SK-N-SH (cell line): Measurements from ENCODE around the gene CLEC3B. TPM values are rescaled to one million over a fixed set of nuclear protein-coding genes. Genes with fewer than 3 reads are reported as not detected.

ENCODE experiments used
- CTCF ChIA-PET: fragments of 300-600, 350-600 bp; formaldehyde crosslinking; extraction: SDS; loops from one replicate; lab custom pipeline; 2021; lab: Yijun Ruan, JAX
- POLR2A ChIA-PET: fragments of 350-600 bp; sonication (Branson Sonifier 250); formaldehyde crosslinking; extraction: SDS; loops from one replicate; lab custom pipeline; 2020; ENCODE audit warnings: antibody characterized with exemption, inconsistent platforms; lab: Yijun Ruan, JAX
- DNase-seq: peaks from one replicate; pipeline ENCODE4 v3.0.0; 2012
- H2AFZ ChIP-seq: fragments of 200-600 bp; sonication (generic); 2 replicates; pipeline ENCODE4 v1.8.1; 2016; ENCODE audit warnings: antibody characterized with exemption, mild to moderate bottlenecking, low read depth
- H3F3A ChIP-seq: fragments of 200-600 bp; sonication (generic); replicated peaks from 2 replicates; pipeline ENCODE3; 2016; ENCODE audit warnings: antibody characterized with exemption, mild to moderate bottlenecking; ENCODE audit not compliant: insufficient read depth
- H3K27ac ChIP-seq, 2 experiments: fragments of 200-500 bp in 1 of 2; fragments of 200-600 bp in 1 of 2; sonication (Bioruptor generic) in 1 of 2; sonication (generic), shearing (Covaris generic) in 1 of 2; 2 replicates each; pipeline versions ENCODE4 v1.5.1 to v1.6.1; 2014 to 2016; ENCODE audit warnings: low read depth in 2 of 2, inconsistent platforms in 1 of 2, low read length in 1 of 2, mild to moderate bottlenecking in 1 of 2, mixed read lengths in 1 of 2
- H3K27me3 ChIP-seq: fragments of 200-600 bp; sonication (generic), shearing (Covaris generic); 2 replicates; pipeline ENCODE4 v1.6.1; 2016; ENCODE audit warnings: mixed run types; ENCODE audit not compliant: insufficient read depth
- H3K36me3 ChIP-seq, 2 experiments: fragments of 200-500 bp in 1 of 2; fragments of 200-600 bp in 1 of 2; sonication (Bioruptor generic) in 1 of 2; sonication (generic) in 1 of 2; replicated peaks in 1 of 2; 2 replicates each; pipeline versions ENCODE3 to v1.5.1; 2014 to 2016; ENCODE audit warnings: low read length in 1 of 2, mild to moderate bottlenecking in 1 of 2; ENCODE audit not compliant: insufficient read depth in 2 of 2, control insufficient read depth in 1 of 2
- H3K4me1 ChIP-seq, 2 experiments: fragments of 200-500 bp in 1 of 2; fragments of 200-600 bp in 1 of 2; sonication (Bioruptor generic) in 1 of 2; sonication (generic), shearing (Covaris generic) in 1 of 2; 2 replicates each; pipeline versions ENCODE4 v1.5.1 to v1.6.1; 2014 to 2016; ENCODE audit warnings: low read depth in 1 of 2, low read length in 1 of 2, mixed run types in 1 of 2; ENCODE audit not compliant: insufficient read depth in 2 of 2, control insufficient read depth in 1 of 2
- H3K4me2 ChIP-seq: fragments of 200-600 bp; sonication (generic), shearing (Covaris generic); 2 replicates; pipeline ENCODE4 v1.6.1; 2017; ENCODE audit warnings: mixed run types
- H3K4me3 ChIP-seq, 2 experiments: fragments of 200-500 bp in 1 of 2; fragments of 200-600 bp in 1 of 2; sonication (Bioruptor generic) in 1 of 2; sonication (generic), shearing (Covaris generic) in 1 of 2; 2 replicates each; pipeline versions ENCODE4 v1.5.1 to v1.8.1; 2014 to 2016; ENCODE audit warnings: low read depth in 2 of 2, inconsistent platforms in 1 of 2, low read length in 1 of 2, mild to moderate bottlenecking in 1 of 2, mixed read lengths in 1 of 2, moderate library complexity in 1 of 2
- H3K79me2 ChIP-seq: fragments of 200-600 bp; sonication (generic); 2 replicates; pipeline ENCODE4 v1.8.1; 2017; ENCODE audit warnings: mild to moderate bottlenecking; ENCODE audit not compliant: insufficient read depth
- H3K9ac ChIP-seq: fragments of 200-600 bp; sonication (generic); 2 replicates; pipeline ENCODE4 v1.6.1; 2017; ENCODE audit warnings: mixed run types
- H3K9me2 ChIP-seq: fragments of 200-600 bp; sonication (generic); 2 replicates; pipeline ENCODE4 v1.6.1; 2017; ENCODE audit warnings: mixed run types
- H3K9me3 ChIP-seq: fragments of 200-600 bp; sonication (generic); 2 replicates; pipeline ENCODE4 v1.6.1; 2017; ENCODE audit warnings: mixed run types, mild to moderate bottlenecking, moderate library complexity
- H4K20me1 ChIP-seq: fragments of 200-600 bp; sonication (generic); 2 replicates; pipeline ENCODE4 v1.6.1; 2017; ENCODE audit warnings: mild to moderate bottlenecking, mixed run types; ENCODE audit not compliant: insufficient read depth
- CTCF ChIP-seq: fragments of 200-600 bp; sonication (generic); IDR thresholded peaks from 2 replicates; pipeline ENCODE4 v1.6.1; 2017; ENCODE audit warnings: antibody characterized with exemption, mild to moderate bottlenecking, moderate library complexity
- FOXJ3 ChIP-seq: sonication (generic); formaldehyde crosslinking; IDR thresholded peaks from 2 replicates; pipeline ENCODE4 v1.5.1; 2020; ENCODE audit warnings: mild to moderate bottlenecking, missing genetic modification reagents
- FOXM1 ChIP-seq: IDR thresholded peaks from 2 replicates; pipeline ENCODE4 v1.4.0; 2012; ENCODE audit warnings: low read depth, mild to moderate bottlenecking
- GATA2 ChIP-seq: sonication (generic); formaldehyde crosslinking; IDR thresholded peaks from 2 replicates; pipeline ENCODE4 v1.5.0; 2020; ENCODE audit warnings: mild to moderate bottlenecking, missing genetic modification reagents
- MEF2A ChIP-seq: IDR thresholded peaks from 2 replicates; pipeline ENCODE4 v1.4.0; 2012; ENCODE audit warnings: low read depth, borderline replicate concordance
- MXI1 ChIP-seq: IDR thresholded peaks from 2 replicates; pipeline ENCODE4 v1.6.1; 2012; ENCODE audit warnings: mild to moderate bottlenecking, low read depth, low read length, improper control_type of control experiment
- POLR2AphosphoS5 ChIP-seq: IDR thresholded peaks from 2 replicates; pipeline ENCODE4 v1.6.1; 2012; ENCODE audit warnings: low read depth, low read length
- RFX5 ChIP-seq: IDR thresholded peaks from 2 replicates; pipeline ENCODE4 v1.6.1; 2012; ENCODE audit warnings: mild to moderate bottlenecking, improper control_type of control experiment, low read length
- SMC3 ChIP-seq: IDR thresholded peaks from 2 replicates; pipeline ENCODE4 v1.6.1; 2012; ENCODE audit warnings: low read depth, low read length, improper control_type of control experiment
- TEAD4 ChIP-seq: IDR thresholded peaks from 2 replicates; pipeline ENCODE4 v1.4.0; 2012; ENCODE audit warnings: mild to moderate bottlenecking, borderline replicate concordance; ENCODE audit not compliant: insufficient read depth
- WGBS: methylation state at CpG from one replicate; pipeline ENCODE4 v1.1.6; 2017; ENCODE audit warnings: low lambda C conversion rate; 5-methylcytosine and 5-hydroxymethylcytosine counted together
- polyA plus RNA-seq, 3 experiments: library from polyadenylated mRNA; depleted of rRNA; stranded (reverse); fragments of >200 nt; gene quantifications; 2 replicates each; pipeline ENCODE4 v1.2.3, GENCODE V29; 2012
- TF ChIP-seq, protein P1 (sequence below): IDR thresholded peaks from 2 replicates; pipeline ENCODE4 v1.6.1; 2012; ENCODE audit warnings: mild to moderate bottlenecking, low read depth, low read length, moderate library complexity
- TF ChIP-seq, protein P2 (sequence below): IDR thresholded peaks from 2 replicates; pipeline ENCODE4; 2012
- TF ChIP-seq, protein P3 (sequence below): fragments of 150-350 bp; IDR thresholded peaks from 2 replicates; pipeline ENCODE4 v1.6.1; 2016; ENCODE audit warnings: mild to moderate bottlenecking, low read depth, low read length
- TF ChIP-seq, protein P4 (sequence below): IDR thresholded peaks from 2 replicates; pipeline ENCODE4 v1.4.0; 2012; ENCODE audit warnings: low read depth, borderline replicate concordance

CLEC3B gene
- polyA plus RNA-seq, 1 of the 3 experiments (the other 2 are of a cell fraction): 0.46 TPM

- no peak overlapping the region for H3K9ac ChIP-seq
- H3K4me2 ChIP-seq: no peak overlapping the region
- TF ChIP-seq, protein P1, sequence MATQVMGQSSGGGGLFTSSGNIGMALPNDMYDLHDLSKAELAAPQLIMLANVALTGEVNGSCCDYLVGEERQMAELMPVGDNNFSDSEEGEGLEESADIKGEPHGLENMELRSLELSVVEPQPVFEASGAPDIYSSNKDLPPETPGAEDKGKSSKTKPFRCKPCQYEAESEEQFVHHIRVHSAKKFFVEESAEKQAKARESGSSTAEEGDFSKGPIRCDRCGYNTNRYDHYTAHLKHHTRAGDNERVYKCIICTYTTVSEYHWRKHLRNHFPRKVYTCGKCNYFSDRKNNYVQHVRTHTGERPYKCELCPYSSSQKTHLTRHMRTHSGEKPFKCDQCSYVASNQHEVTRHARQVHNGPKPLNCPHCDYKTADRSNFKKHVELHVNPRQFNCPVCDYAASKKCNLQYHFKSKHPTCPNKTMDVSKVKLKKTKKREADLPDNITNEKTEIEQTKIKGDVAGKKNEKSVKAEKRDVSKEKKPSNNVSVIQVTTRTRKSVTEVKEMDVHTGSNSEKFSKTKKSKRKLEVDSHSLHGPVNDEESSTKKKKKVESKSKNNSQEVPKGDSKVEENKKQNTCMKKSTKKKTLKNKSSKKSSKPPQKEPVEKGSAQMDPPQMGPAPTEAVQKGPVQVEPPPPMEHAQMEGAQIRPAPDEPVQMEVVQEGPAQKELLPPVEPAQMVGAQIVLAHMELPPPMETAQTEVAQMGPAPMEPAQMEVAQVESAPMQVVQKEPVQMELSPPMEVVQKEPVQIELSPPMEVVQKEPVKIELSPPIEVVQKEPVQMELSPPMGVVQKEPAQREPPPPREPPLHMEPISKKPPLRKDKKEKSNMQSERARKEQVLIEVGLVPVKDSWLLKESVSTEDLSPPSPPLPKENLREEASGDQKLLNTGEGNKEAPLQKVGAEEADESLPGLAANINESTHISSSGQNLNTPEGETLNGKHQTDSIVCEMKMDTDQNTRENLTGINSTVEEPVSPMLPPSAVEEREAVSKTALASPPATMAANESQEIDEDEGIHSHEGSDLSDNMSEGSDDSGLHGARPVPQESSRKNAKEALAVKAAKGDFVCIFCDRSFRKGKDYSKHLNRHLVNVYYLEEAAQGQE: no peak
- TF ChIP-seq FOXM1: no peak
- TF ChIP-seq, protein P2, sequence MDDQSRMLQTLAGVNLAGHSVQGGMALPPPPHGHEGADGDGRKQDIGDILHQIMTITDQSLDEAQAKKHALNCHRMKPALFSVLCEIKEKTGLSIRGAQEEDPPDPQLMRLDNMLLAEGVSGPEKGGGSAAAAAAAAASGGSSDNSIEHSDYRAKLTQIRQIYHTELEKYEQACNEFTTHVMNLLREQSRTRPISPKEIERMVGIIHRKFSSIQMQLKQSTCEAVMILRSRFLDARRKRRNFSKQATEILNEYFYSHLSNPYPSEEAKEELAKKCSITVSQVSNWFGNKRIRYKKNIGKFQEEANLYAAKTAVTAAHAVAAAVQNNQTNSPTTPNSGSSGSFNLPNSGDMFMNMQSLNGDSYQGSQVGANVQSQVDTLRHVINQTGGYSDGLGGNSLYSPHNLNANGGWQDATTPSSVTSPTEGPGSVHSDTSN: no peak
- TF ChIP-seq TEAD4: no peak
- H3K27me3 ChIP-seq: no peaks in the 10 kb centered on the region
- no peak overlapping the region for H2AFZ ChIP-seq
- peaks cover 45 to 55% of the 10 kb centered on the region in 2 experiments for H3K36me3 ChIP-seq
- DNase-seq: no peak
- ChIA-PET POLR2A (no interaction called here), CTCF (interaction anchor here (1.4 kb wide), 1 partner anchor 19 kb away, joined by 3 read pairs; no protein-coding TSS in a partner anchor)
- H3K9me3 ChIP-seq: no peaks in the 10 kb centered on the region
- H3K4me1 ChIP-seq: peaks cover 0 to 7% of the 10 kb centered on the region in 2 experiments; a peak in 1 of 4 replicates
- H3K9me2 ChIP-seq: no peaks in the 10 kb centered on the region
- H3K79me2 ChIP-seq: no peaks in the 10 kb centered on the region
- H3K4me3 ChIP-seq: no peak overlapping the region
- 100% methylated on average over 2 of the region's 2 CpGs for WGBS
- no peak overlapping the region for H3K27ac ChIP-seq
- H4K20me1 ChIP-seq: no peaks in the 10 kb centered on the region
- H3F3A ChIP-seq: no peaks in the 10 kb centered on the region
Measured at GRCh38 chr3:45003859-45004258, 22.2 kb upstream of the CLEC3B start.

- Histone ChIP-seq H3K9me3 (no peaks in the 10 kb centered on the region), H3K9ac (no peak overlapping the region), H3K4me3 (no peak overlapping the region), H2AFZ (no peak overlapping the region), H3K27me3 (no peaks in the 10 kb centered on the region), H4K20me1 (no peaks in the 10 kb centered on the region), H3K9me2 (no peaks in the 10 kb centered on the region), H3K79me2 (no peaks in the 10 kb centered on the region), H3K4me1 (peaks cover 22 to 25% of the 10 kb centered on the region in 2 experiments), H3K27ac (no peak overlapping the region), H3F3A (peaks cover 22% of the 10 kb centered on the region), H3K4me2 (no peak overlapping the region), H3K36me3 (peaks cover 25 to 33% of the 10 kb centered on the region in 2 experiments)
- 97% methylated on average over 4 of the region's 8 CpGs for WGBS
- ChIA-PET POLR2A (no interaction called here), CTCF (no interaction called here)
- DNase-seq: no peak
- TF ChIP-seq MXI1: no peak
- TF ChIP-seq, protein P3, sequence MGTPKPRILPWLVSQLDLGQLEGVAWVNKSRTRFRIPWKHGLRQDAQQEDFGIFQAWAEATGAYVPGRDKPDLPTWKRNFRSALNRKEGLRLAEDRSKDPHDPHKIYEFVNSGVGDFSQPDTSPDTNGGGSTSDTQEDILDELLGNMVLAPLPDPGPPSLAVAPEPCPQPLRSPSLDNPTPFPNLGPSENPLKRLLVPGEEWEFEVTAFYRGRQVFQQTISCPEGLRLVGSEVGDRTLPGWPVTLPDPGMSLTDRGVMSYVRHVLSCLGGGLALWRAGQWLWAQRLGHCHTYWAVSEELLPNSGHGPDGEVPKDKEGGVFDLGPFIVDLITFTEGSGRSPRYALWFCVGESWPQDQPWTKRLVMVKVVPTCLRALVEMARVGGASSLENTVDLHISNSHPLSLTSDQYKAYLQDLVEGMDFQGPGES: no peak
- TF ChIP-seq CTCF: no peak
- no peak for TF ChIP-seq SMC3
- no peak for TF ChIP-seq POLR2AphosphoS5
- no peak for TF ChIP-seq MEF2A
- no peak for TF ChIP-seq FOXJ3 (CRISPR knock-in tag)
- TF ChIP-seq, protein P2: no peak
- no peak for TF ChIP-seq GATA2 (CRISPR knock-in tag)
- TF ChIP-seq, protein P4, sequence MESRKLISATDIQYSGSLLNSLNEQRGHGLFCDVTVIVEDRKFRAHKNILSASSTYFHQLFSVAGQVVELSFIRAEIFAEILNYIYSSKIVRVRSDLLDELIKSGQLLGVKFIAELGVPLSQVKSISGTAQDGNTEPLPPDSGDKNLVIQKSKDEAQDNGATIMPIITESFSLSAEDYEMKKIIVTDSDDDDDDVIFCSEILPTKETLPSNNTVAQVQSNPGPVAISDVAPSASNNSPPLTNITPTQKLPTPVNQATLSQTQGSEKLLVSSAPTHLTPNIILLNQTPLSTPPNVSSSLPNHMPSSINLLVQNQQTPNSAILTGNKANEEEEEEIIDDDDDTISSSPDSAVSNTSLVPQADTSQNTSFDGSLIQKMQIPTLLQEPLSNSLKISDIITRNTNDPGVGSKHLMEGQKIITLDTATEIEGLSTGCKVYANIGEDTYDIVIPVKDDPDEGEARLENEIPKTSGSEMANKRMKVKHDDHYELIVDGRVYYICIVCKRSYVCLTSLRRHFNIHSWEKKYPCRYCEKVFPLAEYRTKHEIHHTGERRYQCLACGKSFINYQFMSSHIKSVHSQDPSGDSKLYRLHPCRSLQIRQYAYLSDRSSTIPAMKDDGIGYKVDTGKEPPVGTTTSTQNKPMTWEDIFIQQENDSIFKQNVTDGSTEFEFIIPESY: no peak
- TF ChIP-seq RFX5: no peak
Measured at GRCh38 chr3:45007091-45007490, 19.0 kb upstream of the CLEC3B start.
